22Rv1 (cell line): ENCODE results near the gene ZNF136.

Experiments used
- CTCF ChIP-seq: fragments of 450-650 bp; IDR thresholded peaks from 2 replicates; pipeline ENCODE4 v1.5.1; 2017; ENCODE audit warnings: mild to moderate bottlenecking
- ZFX ChIP-seq: fragments of 450-650 bp; IDR thresholded peaks from 2 replicates; pipeline ENCODE4 v1.6.1; 2017; ENCODE audit warnings: antibody characterized with exemption, borderline replicate concordance

- TF ChIP-seq CTCF (no peak), ZFX (no peak)
Measured at GRCh38 chr19:12145348-12145747, 17.5 kb upstream of the ZNF136 start.
